Fibroblast of gingiva (primary cell): ENCODE measurements around the gene ATP6V1B1.

Source experiments
- DNase-seq: peaks from one replicate; pipeline ENCODE4 v3.0.0-alpha.2; 2011; ENCODE audit warnings: low read depth

ATP6V1B1 gene

GRCh38 chr2:70967189-70967588, 31.5 kb downstream of the ATP6V1B1 start:
- DNase-seq: no peak

- no peak for DNase-seq
These were observed 38.9 kb downstream of the ATP6V1B1 start for GRCh38 chr2:70974592-70974991.

- DNase-seq: no peak
These were observed 39.5 kb downstream of the ATP6V1B1 start for GRCh38 chr2:70975237-70975636.

- DNase-seq: peak; percentile 92
These were observed 42.0 kb downstream of the ATP6V1B1 start for GRCh38 chr2:70977605-70978205.

GRCh38 chr2:70978341-70979179, 42.9 kb downstream of the ATP6V1B1 start, which contains the start of gene ANKRD53:
ANKRD53 (plus strand) TSS chr2:70978630; CDS start chr2:70978646, 16 bp downstream.
- DNase-seq: peak; percentile 52

- no peak for DNase-seq
These were observed 43.4 kb downstream of the ATP6V1B1 start for GRCh38 chr2:70979180-70979488.

GRCh38 chr2:70979626-70980025, 43.9 kb downstream of the ATP6V1B1 start:
- no peak for DNase-seq

- no peak for DNase-seq
These were observed 45.7 kb downstream of the ATP6V1B1 start for GRCh38 chr2:70981421-70981820.

- no peak for DNase-seq
These were observed 46.4 kb downstream of the ATP6V1B1 start for GRCh38 chr2:70981866-70982810.

- DNase-seq: no peak
These were observed 47.3 kb downstream of the ATP6V1B1 start for GRCh38 chr2:70982971-70983370.

GRCh38 chr2:70983506-70984227, 48.0 kb downstream of the ATP6V1B1 start:
- DNase-seq: no peak

- DNase-seq: no peak
These were observed 48.5 kb downstream of the ATP6V1B1 start for GRCh38 chr2:70984228-70984575.

GRCh38 chr2:70984576-70985282, 49.0 kb downstream of the ATP6V1B1 start:
- peak; percentile 34 for DNase-seq

GRCh38 chr2:70985283-70985688, 49.6 kb downstream of the ATP6V1B1 start:
- no peak for DNase-seq

- no peak for DNase-seq
These were observed 50.3 kb downstream of the ATP6V1B1 start for GRCh38 chr2:70985956-70986355.

- no peak for DNase-seq
These were observed 50.9 kb downstream of the ATP6V1B1 start for GRCh38 chr2:70986499-70987189.

- no peak for DNase-seq
These were observed 51.7 kb downstream of the ATP6V1B1 start for GRCh38 chr2:70987386-70987785.

- DNase-seq: no peak
These were observed 52.5 kb downstream of the ATP6V1B1 start for GRCh38 chr2:70988151-70988550.

- no peak for DNase-seq
These were observed 53.3 kb downstream of the ATP6V1B1 start for GRCh38 chr2:70988726-70989648.

- DNase-seq: no peak
These were observed 54.5 kb downstream of the ATP6V1B1 start for GRCh38 chr2:70990216-70990615.
